ENCODE results near the gene INPP5A. TPM values are rescaled to one million over a fixed set of nuclear protein-coding genes. Genes with fewer than 3 reads are reported as not detected.
A peak's percentile ranks its signal among the peaks of the same experiment; 100 is the strongest.

Gene INPP5A
- total RNA-seq, 1 donor from 2014 or later, result 36.4 TPM

- no peak for TF ChIP-seq CTCF (IDR thresholded peaks at IDR 0.05)
These were observed 161.3 kb downstream of the INPP5A start for GRCh38 chr10:132698761-132699391.

GRCh38 chr10:132699411-132700155, 162.0 kb downstream of the INPP5A start:
- Mint-ChIP-seq H3K36me3 (ENCODE audit: unreplicated experiment) (no peaks in the 10 kb centered on the region), H3K4me1 (ENCODE audit: unreplicated experiment) (peaks cover 15% of the 10 kb centered on the region), H3K9me3 (ENCODE audit: unreplicated experiment) (peaks cover 13% of the 10 kb centered on the region), H3K27ac (ENCODE audit: unreplicated experiment) (peak overlapping the region; percentile 84), H3K27me3 (ENCODE audit: unreplicated experiment) (no peaks in the 10 kb centered on the region), H3K4me3 (ENCODE audit: unreplicated experiment) (no peak overlapping the region)
- no peak for DNase-seq (ENCODE audit: extremely low spot score, unreplicated experiment)
- no peak for TF ChIP-seq CTCF (IDR thresholded peaks at IDR 0.05)

More at GRCh38 chr10:132698761-132699391, 161.3 kb downstream of the INPP5A start:
- H3K4me3 Mint-ChIP-seq (ENCODE audit: unreplicated experiment), result no peak overlapping the region
- H3K4me1 Mint-ChIP-seq (ENCODE audit: unreplicated experiment), result peaks cover 15% of the 10 kb centered on the region
- H3K27me3 Mint-ChIP-seq (ENCODE audit: unreplicated experiment), result no peaks in the 10 kb centered on the region
- H3K27ac Mint-ChIP-seq (ENCODE audit: unreplicated experiment), result no peak overlapping the region
- DNase-seq (ENCODE audit: extremely low spot score, unreplicated experiment), result no peak
- H3K36me3 Mint-ChIP-seq (ENCODE audit: unreplicated experiment), result peaks cover 4% of the 10 kb centered on the region
- peaks cover 20% of the 10 kb centered on the region for H3K9me3 Mint-ChIP-seq (ENCODE audit: unreplicated experiment)

DNA sequence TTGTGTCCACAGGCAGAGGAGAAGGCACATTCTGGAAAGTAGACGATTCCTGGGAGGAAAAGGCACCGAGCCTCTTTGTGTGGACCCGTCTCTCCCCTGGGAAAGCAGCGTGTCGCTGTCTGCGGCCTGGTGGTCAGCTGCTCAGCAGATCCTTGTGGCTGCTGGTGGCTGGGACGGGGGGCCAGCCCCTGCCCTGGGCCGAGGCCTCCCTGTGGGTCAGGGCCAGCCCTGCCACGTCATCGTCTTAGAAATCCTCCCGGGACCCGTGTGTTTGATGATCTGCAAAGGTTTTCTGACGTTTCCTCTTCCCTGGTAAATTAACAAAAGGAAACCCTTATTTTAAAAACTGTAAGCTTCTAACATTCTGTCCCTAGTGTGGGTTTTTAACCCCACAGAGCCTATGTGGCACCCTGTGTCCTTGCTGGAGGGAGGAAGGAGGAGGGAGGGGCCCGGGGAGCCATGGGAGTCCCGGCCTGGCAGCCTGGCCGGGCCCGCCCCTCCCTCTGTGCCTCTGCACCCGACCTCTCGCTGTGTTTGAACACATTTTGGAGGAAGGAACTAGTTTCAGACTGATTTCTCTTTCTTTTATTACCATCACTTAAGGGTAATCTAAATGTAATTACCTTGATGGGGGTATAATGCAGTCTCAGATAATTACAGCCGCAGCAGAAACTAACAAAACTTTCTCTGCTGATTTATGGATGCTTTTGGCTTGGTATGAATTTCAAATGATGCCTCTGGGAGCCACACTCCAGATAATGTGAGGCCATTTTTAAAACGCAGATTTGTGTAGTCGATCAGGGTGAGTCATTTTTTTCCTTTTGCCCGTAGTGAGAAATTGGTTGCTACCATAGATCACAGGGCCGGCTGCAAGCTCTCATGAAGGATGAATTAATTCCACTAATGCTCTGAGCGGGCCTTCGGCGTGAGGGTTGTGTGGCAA, 162.8 kb downstream of the INPP5A start:
- Mint-ChIP-seq H3K36me3 (ENCODE audit: unreplicated experiment) (peaks cover 2% of the 10 kb centered on the region), H3K27ac (ENCODE audit: unreplicated experiment) (peak overlapping the region; percentile 84), H3K27me3 (ENCODE audit: unreplicated experiment) (no peaks in the 10 kb centered on the region), H3K4me3 (ENCODE audit: unreplicated experiment) (no peak overlapping the region), H3K4me1 (ENCODE audit: unreplicated experiment) (peaks cover 15% of the 10 kb centered on the region), H3K9me3 (ENCODE audit: unreplicated experiment) (peaks cover 6% of the 10 kb centered on the region)
- DNase-seq (ENCODE audit: extremely low spot score, unreplicated experiment), result no peak
- TF ChIP-seq CTCF (IDR thresholded peaks at IDR 0.05), result no peak

GRCh38 chr10:132701099-132701845, 163.7 kb downstream of the INPP5A start:
- no peaks in the 10 kb centered on the region for H3K27me3 Mint-ChIP-seq (ENCODE audit: unreplicated experiment)
- no peak for DNase-seq (ENCODE audit: extremely low spot score, unreplicated experiment)
- H3K9me3 Mint-ChIP-seq (ENCODE audit: unreplicated experiment), result peaks cover 10% of the 10 kb centered on the region
- H3K4me3 Mint-ChIP-seq (ENCODE audit: unreplicated experiment), result no peak overlapping the region
- peaks cover 15% of the 10 kb centered on the region for H3K4me1 Mint-ChIP-seq (ENCODE audit: unreplicated experiment)
- H3K27ac Mint-ChIP-seq (ENCODE audit: unreplicated experiment), result peak overlapping the region; percentile 84
- H3K36me3 Mint-ChIP-seq (ENCODE audit: unreplicated experiment), result peaks cover 11% of the 10 kb centered on the region
- no peak for TF ChIP-seq CTCF (IDR thresholded peaks at IDR 0.05)

Measured in osteocyte (in vitro differentiated cells).